Keratinocyte (primary cell): ENCODE results near the gene STK33. TPM values are rescaled to one million over a fixed set of nuclear protein-coding genes. Genes with fewer than 3 reads are reported as not detected.

Source experiments
- DNase-seq: peaks from one replicate; pipeline ENCODE4 v3.0.0-alpha.2; 2011; ENCODE audit warnings: low read depth, missing footprints, low spot score
- FAIRE-seq: peaks from 2 replicates; lab custom pipeline; 2011; peaks lifted over from hg19 to GRCh38; lab: Jason Lieb, UNC
- H2AFZ ChIP-seq: 2 replicates; pipeline ENCODE4 v1.6.0; 2012; ENCODE audit warnings: low read length, control low read depth, inconsistent platforms; ENCODE audit not compliant: control insufficient read depth
- H3K27ac ChIP-seq: 2 replicates; pipeline ENCODE4 v1.5.1; 2011; ENCODE audit warnings: low read length; ENCODE audit not compliant: control insufficient read depth, insufficient read depth
- H3K27me3 ChIP-seq: 3 replicates; pipeline ENCODE4 v1.6.0; 2011; ENCODE audit warnings: low read length; ENCODE audit not compliant: control insufficient read depth, insufficient read depth; ENCODE audit errors: extremely low read depth
- H3K36me3 ChIP-seq, 2 experiments: 2 replicates in 1 of 2; 3 replicates in 1 of 2; pipeline ENCODE4 v1.5.1; 2011; ENCODE audit warnings: low read length in 2 of 2, mild to moderate bottlenecking in 1 of 2; ENCODE audit not compliant: control insufficient read depth in 2 of 2, insufficient read depth in 2 of 2; ENCODE audit errors: extremely low read depth in 1 of 2
- H3K4me1 ChIP-seq: 3 replicates; pipeline ENCODE4 v1.5.1; 2011; ENCODE audit warnings: low read length; ENCODE audit not compliant: control insufficient read depth, insufficient read depth; ENCODE audit errors: extremely low read depth
- H3K4me2 ChIP-seq: 3 replicates; pipeline ENCODE4 v1.6.0; 2011; ENCODE audit warnings: low read depth, low read length; ENCODE audit not compliant: control insufficient read depth, insufficient read depth; ENCODE audit errors: extremely low read depth
- H3K4me3 ChIP-seq, 3 experiments: fragments of 200-600 bp in 1 of 3; sonication (generic) in 1 of 3; 2 replicates in 2 of 3; 3 replicates in 1 of 3; pipeline ENCODE4 v1.5.1; 2011 to 2016; ENCODE audit warnings: low read length in 3 of 3, mild to moderate bottlenecking in 3 of 3, control low read depth in 2 of 3, inconsistent platforms in 1 of 3, low read depth in 1 of 3, mixed read lengths in 1 of 3, mixed run types in 1 of 3, moderate library complexity in 1 of 3; ENCODE audit not compliant: control insufficient read depth in 2 of 3, insufficient read depth in 2 of 3; ENCODE audit errors: extremely low read depth in 1 of 3
- H3K79me2 ChIP-seq: 2 replicates; pipeline ENCODE4 v1.6.0; 2012; ENCODE audit warnings: low read length; ENCODE audit not compliant: control insufficient read depth, insufficient read depth
- H3K9ac ChIP-seq: 3 replicates; pipeline ENCODE4 v1.6.0; 2011; ENCODE audit warnings: low read length; ENCODE audit not compliant: control insufficient read depth, insufficient read depth; ENCODE audit errors: extremely low read depth
- H3K9me1 ChIP-seq: 3 replicates; pipeline ENCODE4 v1.6.0; 2011; ENCODE audit warnings: low read length; ENCODE audit not compliant: control insufficient read depth, insufficient read depth; ENCODE audit errors: extremely low read depth
- H3K9me3 ChIP-seq: 2 replicates; pipeline ENCODE4 v1.5.1; 2012; ENCODE audit warnings: low read depth, low read length; ENCODE audit not compliant: control insufficient read depth
- H4K20me1 ChIP-seq: 3 replicates; pipeline ENCODE4 v1.6.0; 2011; ENCODE audit warnings: low read length; ENCODE audit not compliant: control insufficient read depth, insufficient read depth; ENCODE audit errors: extremely low read depth
- EZH2 ChIP-seq: IDR thresholded peaks from one replicate; pipeline ENCODE4 v1.6.1; 2012; ENCODE audit warnings: inconsistent platforms, mild to moderate bottlenecking, low read length, moderate library complexity
- dilution Hi-C: fragments of 300-500 bp; cut with MboI; formaldehyde crosslinking; loops from one replicate; pipeline ENCODE4 v1.7.0; 2020; ENCODE audit warnings: low sequenced_read_pairs; ENCODE audit not compliant: extremely low pct_ligation_motif_present
- polyA plus RNA-seq, 5 experiments: library from polyadenylated mRNA; depleted of rRNA in 3 of 5; stranded (reverse) in 3 of 5; stranded (forward) in 1 of 5; unstranded in 1 of 5; fragments of >200 nt; gene quantifications; 1 replicate in 1 of 5; 2 replicates in 3 of 5; 3 replicates in 1 of 5; pipeline versions ENCODE4 v1.2.1 to v1.2.3, GENCODE V29; 2011 to 2012; ENCODE audit warnings: missing spikeins in 2 of 5, low read depth in 1 of 5, low replicate concordance in 1 of 5
- TF ChIP-seq, protein P1 (sequence below), 3 experiments: IDR thresholded peaks in 1 of 3; conservative IDR thresholded peaks in 1 of 3; optimal IDR thresholded peaks in 1 of 3; 2 replicates in 2 of 3; 3 replicates in 1 of 3; pipeline versions ENCODE3 to v1.5.1; 2011; ENCODE audit warnings: low read length in 3 of 3, mild to moderate bottlenecking in 3 of 3, moderate library complexity in 2 of 3, control low read depth in 1 of 3, inconsistent platforms in 1 of 3; ENCODE audit not compliant: insufficient read depth in 2 of 3; ENCODE audit errors: extremely low read depth in 1 of 3

The STK33 gene
- polyA plus RNA-seq, 1 donor (not counting 4 experiments of a cell fraction or from before 2014, with no cell fraction given), result 0.05 TPM

DNA sequence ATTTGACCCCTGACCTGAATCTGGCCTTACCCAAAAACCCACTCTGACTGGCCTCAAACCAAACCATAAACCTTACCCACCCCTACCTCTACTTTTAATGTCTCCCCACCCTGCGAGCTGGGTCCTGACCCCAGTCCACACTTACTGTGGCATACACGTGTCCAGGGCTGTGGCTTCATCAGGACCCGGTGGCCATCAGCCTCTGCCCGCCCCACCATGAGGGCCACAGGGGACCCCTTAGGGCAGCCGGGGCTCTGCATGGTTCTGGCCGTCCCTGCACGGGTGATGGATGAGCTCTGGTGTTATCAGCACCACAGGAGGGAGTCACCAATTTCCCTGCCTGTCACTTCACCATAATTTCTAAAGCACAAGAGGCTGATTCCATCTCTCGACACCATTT lies 242.8 kb downstream of the STK33 start:
- H3K4me1 ChIP-seq, result no peaks in the 10 kb centered on the region
- no peaks in the 10 kb centered on the region for H3K9me1 ChIP-seq
- no peak for FAIRE-seq
- no peak overlapping the region for H2AFZ ChIP-seq
- no peak overlapping the region for H3K4me2 ChIP-seq
- no peaks in the 10 kb centered on the region for H4K20me1 ChIP-seq
- H3K27me3 ChIP-seq, result peaks cover 25% of the 10 kb centered on the region
- dilution Hi-C loops, result no loop called here
- no peak overlapping the region for H3K9ac ChIP-seq
- H3K79me2 ChIP-seq, result no peaks in the 10 kb centered on the region
- H3K9me3 ChIP-seq, result no peaks in the 10 kb centered on the region
- H3K36me3 ChIP-seq, result no peaks in the 10 kb centered on the region
- no peak overlapping the region for H3K4me3 ChIP-seq
- DNase-seq, result no peak
- TF ChIP-seq, protein P1, sequence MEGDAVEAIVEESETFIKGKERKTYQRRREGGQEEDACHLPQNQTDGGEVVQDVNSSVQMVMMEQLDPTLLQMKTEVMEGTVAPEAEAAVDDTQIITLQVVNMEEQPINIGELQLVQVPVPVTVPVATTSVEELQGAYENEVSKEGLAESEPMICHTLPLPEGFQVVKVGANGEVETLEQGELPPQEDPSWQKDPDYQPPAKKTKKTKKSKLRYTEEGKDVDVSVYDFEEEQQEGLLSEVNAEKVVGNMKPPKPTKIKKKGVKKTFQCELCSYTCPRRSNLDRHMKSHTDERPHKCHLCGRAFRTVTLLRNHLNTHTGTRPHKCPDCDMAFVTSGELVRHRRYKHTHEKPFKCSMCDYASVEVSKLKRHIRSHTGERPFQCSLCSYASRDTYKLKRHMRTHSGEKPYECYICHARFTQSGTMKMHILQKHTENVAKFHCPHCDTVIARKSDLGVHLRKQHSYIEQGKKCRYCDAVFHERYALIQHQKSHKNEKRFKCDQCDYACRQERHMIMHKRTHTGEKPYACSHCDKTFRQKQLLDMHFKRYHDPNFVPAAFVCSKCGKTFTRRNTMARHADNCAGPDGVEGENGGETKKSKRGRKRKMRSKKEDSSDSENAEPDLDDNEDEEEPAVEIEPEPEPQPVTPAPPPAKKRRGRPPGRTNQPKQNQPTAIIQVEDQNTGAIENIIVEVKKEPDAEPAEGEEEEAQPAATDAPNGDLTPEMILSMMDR (optimal IDR thresholded peaks at IDR 0.05 in 1 of 3, IDR thresholded peaks at IDR 0.05 in 1 of 3, conservative IDR thresholded peaks at IDR 0.05 in 1 of 3; ENCODE audit: extremely low read depth in 1 of 3, insufficient read depth in 2 of 3, low read length in 3 of 3), result no peak
- no peak for TF ChIP-seq EZH2
- no peak overlapping the region for H3K27ac ChIP-seq

GRCh38 chr11:8347978-8348377 lies 246.1 kb downstream of the STK33 start:
- H3K4me1 ChIP-seq, result peaks cover 6% of the 10 kb centered on the region
- no peak for DNase-seq
- no peak for FAIRE-seq
- H2AFZ ChIP-seq, result no peak overlapping the region
- no peak for TF ChIP-seq EZH2
- TF ChIP-seq, protein P1 (optimal IDR thresholded peaks at IDR 0.05 in 1 of 3, IDR thresholded peaks at IDR 0.05 in 1 of 3, conservative IDR thresholded peaks at IDR 0.05 in 1 of 3; ENCODE audit: extremely low read depth in 1 of 3, insufficient read depth in 2 of 3, low read length in 3 of 3), result no peak
- dilution Hi-C loops, result no loop called here
- H3K4me3 ChIP-seq, result no peak overlapping the region
- H3K4me2 ChIP-seq, result no peak overlapping the region
- no peak overlapping the region for H3K27ac ChIP-seq
- no peaks in the 10 kb centered on the region for H4K20me1 ChIP-seq
- H3K9ac ChIP-seq, result no peak overlapping the region
- no peaks in the 10 kb centered on the region for H3K36me3 ChIP-seq
- H3K27me3 ChIP-seq, result peaks cover 9% of the 10 kb centered on the region
- no peaks in the 10 kb centered on the region for H3K9me3 ChIP-seq
- H3K9me1 ChIP-seq, result no peaks in the 10 kb centered on the region
- H3K79me2 ChIP-seq, result no peaks in the 10 kb centered on the region
